HK-2 (cell line): ENCODE measurements around the gene ANKRD13B.
A peak's percentile ranks its signal among the peaks of the same experiment; 100 is the strongest.

ENCODE experiments used
- DNase-seq: peaks from one replicate; pipeline ENCODE4 v3.0.0-alpha.2; 2018; ENCODE audit not compliant: unreplicated experiment

Gene ANKRD13B

GRCh38 chr17:29568331-29569244 is 24.3 kb upstream of the ANKRD13B start, which contains the start of gene TP53I13:
Gene TP53I13 (plus strand): TSS chr17:29568701. CDS start chr17:29568759, 58 bp downstream.
- DNase-seq: peak; percentile 91

GRCh38 chr17:29569245-29569950 is 23.5 kb upstream of the ANKRD13B start:
- DNase-seq: peak; percentile 39

- DNase-seq: no peak
Observed at GRCh38 chr17:29570521-29570920, 22.4 kb upstream of the ANKRD13B start.

DNA sequence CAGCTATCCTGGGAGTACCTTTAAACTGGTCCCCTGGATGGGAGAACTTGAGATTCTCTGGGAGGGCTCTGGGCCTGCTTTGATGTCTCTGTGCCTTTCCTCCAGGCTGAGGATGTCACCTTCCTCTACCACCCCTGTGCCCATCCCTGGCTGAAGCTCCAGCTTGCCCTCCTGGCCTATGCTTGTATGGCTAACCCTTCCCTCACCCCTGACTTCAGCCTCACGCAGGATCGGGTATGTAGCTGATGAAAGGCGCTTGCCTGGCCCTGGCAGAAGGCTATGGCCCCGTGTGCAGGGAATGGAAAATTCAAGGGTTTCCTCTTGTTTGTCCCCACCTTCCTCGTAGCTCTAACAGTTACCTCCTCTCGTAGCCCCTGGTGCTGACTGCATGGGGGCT is 21.4 kb upstream of the ANKRD13B start:
- no peak for DNase-seq

DNA sequence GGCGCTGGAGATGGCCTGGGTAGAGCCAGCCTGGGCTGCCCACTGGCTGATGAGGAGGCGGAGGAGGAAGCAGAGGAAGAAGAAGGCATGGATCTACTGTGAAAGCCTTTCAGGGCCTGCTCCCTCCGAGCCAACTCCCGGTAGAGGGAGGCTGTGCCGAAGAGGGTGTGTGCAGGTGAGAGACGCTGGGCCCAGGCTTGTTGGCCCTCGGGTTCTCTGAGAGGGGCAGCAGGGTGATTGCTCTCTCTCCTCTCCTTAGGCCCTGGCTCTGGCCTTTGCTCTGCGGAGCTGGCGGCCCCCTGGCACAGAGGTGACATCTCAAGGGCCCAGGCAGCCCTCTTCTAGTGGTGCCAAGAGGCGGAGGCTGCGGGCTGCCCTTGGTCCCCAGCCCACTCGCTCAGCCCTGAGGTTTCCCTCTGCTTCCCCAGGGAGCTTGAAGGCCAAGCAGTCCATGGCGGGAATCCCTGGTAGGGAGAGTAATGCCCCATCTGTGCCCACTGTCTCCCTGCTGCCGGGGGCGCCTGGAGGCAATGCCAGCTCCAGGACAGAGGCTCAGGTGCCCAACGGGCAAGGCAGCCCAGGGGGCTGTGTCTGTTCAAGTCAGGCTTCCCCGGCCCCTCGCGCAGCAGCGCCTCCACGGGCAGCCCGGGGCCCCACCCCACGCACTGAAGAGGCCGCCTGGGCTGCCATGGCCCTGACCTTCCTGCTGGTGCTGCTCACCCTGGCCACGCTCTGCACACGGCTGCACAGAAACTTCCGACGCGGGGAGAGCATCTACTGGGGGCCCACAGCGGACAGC is 20.9 kb upstream of the ANKRD13B start:
- DNase-seq: no peak

DNA sequence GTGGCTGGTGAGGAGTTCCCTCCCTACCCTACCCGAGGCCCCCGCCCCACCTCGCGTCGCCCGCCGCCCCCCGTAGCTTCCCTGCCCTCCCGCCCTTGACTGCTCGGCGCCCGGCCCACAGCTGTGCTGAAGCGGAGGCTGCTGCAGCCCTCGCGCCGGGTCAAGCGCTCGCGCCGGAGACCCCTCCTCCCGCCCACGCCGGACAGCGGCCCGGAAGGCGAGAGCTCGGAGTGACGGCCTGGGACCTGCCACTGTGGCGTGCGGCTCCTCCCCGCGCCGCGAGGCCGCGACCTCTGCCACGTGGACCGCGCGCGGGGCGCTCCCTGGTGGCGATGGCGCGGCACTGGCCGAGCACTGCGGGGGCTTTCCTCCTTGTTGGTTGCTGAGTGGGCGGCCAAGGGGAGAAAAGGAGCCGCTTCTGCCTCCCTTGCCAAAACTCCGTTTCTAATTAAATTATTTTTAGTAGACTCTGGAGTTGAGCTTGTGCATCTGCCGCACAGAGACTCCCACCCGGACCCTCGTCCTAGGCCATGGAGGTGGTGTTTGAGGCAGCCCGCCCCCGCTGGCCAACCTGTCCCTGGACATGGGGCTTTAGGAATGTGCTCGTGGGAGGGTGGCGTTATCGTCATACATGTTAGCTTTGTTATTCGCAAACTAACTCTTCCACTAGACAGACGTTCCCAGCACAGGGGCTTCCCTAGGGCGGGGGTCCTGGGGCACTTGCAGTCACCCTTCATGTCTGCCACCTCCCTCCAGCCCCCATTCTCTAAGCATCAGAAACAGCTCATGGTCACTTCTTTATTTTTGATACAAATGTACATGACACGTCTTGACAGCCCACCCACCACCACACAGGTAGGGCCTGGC is 20.0 kb upstream of the ANKRD13B start:
- no peak for DNase-seq

- DNase-seq: no peak
Observed at GRCh38 chr17:29573558-29573869, 19.4 kb upstream of the ANKRD13B start.

DNA sequence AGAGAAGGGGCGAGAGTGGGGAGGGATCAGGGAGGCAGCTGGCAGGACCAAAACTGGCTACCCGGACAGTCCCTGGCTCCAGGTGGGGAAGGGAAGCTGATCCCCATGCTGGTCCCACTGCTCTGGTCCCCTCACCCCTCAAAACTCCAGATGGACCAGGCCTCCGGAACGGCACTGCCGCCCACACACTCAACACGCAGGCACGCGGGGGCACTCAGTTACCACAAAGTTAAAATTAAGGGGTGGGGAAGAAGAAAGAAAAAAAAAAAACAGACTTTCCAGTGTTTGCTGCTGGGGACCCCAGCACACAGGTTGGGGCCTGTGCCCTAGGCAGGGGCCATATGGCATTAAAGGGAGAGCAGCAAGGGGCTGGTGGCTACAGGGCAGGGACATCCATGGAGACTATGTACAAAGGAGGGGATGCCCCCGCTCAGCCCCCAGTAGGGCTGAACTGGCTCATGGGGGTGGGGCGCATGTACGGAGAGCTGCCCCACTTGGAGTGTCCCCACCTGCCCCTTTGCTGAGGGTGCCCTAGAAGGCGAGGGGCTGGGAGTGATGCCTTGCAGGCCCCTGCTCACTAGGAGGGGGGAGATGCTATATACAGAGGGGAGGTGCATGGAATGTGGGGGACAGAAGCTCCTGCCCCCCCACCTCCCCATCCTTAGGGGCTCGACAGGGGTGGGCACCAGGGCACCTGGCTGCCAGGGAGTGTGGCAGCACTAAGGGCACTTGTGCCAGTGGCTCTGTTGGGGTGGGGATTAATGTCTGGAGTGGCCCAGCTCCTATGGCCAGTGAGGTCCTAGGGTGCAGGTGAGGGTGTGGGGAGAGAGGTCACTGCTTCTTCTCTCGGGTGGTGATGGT is 18.8 kb upstream of the ANKRD13B start:
- no peak for DNase-seq

DNA sequence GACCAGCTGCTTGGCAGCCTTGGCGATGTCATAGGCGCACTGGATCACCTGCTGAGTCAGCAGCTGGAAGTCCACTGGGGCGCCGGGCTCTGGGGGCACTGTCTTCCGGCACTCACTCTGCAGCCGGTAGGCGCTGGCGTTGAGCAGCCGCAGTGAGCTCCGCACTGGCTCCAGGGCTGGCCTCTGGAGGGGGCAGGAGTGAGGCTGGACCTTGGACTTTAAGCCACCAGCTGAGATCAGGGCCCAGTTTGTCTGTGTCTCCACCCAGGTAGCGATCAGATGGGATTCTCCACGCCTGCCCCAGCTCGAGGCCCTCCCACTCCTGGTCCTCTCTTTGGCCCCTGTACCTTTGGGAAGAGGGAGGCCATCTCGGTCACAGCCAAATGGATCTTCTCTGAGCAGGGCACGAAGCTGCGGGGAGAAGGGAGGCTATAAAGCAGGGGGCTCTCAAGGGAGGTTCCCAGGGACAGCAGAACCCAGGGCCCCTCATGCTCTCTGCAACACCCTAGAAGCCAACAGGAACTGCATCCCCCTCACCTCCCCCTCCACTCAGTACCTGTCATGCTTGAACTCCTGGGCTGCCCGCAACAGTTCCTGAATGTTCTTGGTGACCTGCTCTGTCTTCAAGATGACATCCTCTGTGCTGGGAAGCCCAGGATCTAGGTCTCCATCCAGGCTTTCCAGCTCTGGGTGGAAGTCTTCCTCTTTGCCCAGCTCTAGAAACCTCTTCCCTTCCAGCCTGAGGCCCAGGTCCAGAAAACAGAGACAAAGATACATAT is 18.0 kb upstream of the ANKRD13B start:
- DNase-seq: no peak

GRCh38 chr17:29575511-29576213 is 17.3 kb upstream of the ANKRD13B start:
- DNase-seq: no peak

GRCh38 chr17:29576214-29577000 is 16.5 kb upstream of the ANKRD13B start:
- DNase-seq: no peak

GRCh38 chr17:29577001-29577370 is 15.9 kb upstream of the ANKRD13B start:
- DNase-seq: no peak

GRCh38 chr17:29577385-29578211 is 15.3 kb upstream of the ANKRD13B start:
- no peak for DNase-seq

- DNase-seq: no peak
Observed at GRCh38 chr17:29578626-29579485, 14.1 kb upstream of the ANKRD13B start.

DNA sequence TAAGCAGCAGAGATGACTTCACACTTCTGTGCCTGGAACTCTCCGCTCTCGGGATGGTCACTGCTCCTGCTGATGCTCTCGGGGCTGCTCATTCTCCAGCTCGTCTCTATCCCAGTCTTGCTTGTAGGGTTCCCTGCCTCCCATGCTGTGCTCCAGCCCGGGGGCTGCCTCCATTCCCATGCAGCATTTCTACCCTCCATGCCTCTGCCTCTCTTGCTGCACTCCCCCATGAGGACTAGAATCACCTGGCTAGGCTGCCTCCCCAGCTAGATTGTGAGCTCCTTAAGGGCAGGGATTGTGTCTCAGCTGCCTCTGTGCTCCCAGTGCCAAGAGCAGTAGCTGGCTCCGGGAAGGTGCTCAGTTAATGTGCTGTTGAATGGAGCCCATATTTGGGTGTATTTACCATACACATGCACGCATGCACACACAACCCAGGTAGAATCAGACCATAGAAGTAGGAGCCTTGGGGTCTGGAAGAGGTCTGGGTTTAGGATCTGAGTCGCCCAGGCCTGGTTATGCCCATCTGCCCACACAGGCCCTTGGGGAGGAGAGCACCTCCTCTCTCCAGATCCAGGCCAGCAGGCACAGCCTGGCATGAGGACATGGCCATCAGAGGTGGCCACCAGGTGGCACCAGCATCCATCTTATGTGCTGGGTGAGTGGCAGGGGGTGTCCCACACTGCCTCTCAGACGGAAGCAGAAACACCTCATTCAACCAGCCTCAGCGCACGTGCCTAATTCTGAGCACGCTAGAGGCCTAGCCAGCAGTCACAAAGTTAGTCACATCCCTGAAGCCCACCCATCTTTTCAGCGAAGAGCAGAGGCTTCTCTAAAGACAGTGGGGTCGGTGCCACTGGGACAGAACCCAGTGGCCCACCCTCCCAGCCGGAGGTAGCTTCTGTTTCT is 12.8 kb upstream of the ANKRD13B start:
- DNase-seq: peak; percentile 86
